ENCODE results near the gene CKS1B. TPM values are rescaled to one million over a fixed set of nuclear protein-coding genes. Genes with fewer than 3 reads are reported as not detected.

Gene CKS1B
- total and polyA plus RNA-seq, 9 of the 15 experiments (the other 6 are each of a cell fraction or from before 2014, with no cell fraction given) = 215 to 1,103 (median 460) TPM

- TF ChIP-seq NONO (IDR thresholded peaks at IDR 0.05; ENCODE audit: low read depth in 2 of 2, low read length in 1 of 2) (no peak), ARID2 (IDR thresholded peaks at IDR 0.05) (no peak), MITF (IDR thresholded peaks at IDR 0.05) (no peak), ZNF77 (CRISPR knock-in tag; IDR thresholded peaks at IDR 0.05) (no peak), ZNF57 (CRISPR knock-in tag; IDR thresholded peaks at IDR 0.05) (no peak), ZNF143 (CRISPR knock-in tag; IDR thresholded peaks at IDR 0.05) (no peak), XRCC3 (IDR thresholded peaks at IDR 0.05) (no peak), NCOA6 (IDR thresholded peaks at IDR 0.05) (no peak), ADNP (tag; IDR thresholded peaks at IDR 0.05) (no peak), RBM15 (IDR thresholded peaks at IDR 0.05; ENCODE audit: insufficient read depth, low read length) (no peak), ZNF436 (CRISPR knock-in tag; IDR thresholded peaks at IDR 0.05) (no peak), TEAD2 (tag; IDR thresholded peaks at IDR 0.05) (no peak), HLTF (IDR thresholded peaks at IDR 0.05) (no peak), THRAP3 (IDR thresholded peaks at IDR 0.05; ENCODE audit: borderline replicate concordance) (no peak), POLR2A (conservative IDR thresholded peaks at IDR 0.05) (peak; percentile 27; the same call in 1 of the 2 replicates), DEAF1 (CRISPR knock-in tag; IDR thresholded peaks at IDR 0.05) (no peak), SIN3A (IDR thresholded peaks at IDR 0.05; ENCODE audit: borderline replicate concordance in 2 of 2, control insufficient read depth in 1 of 2, low read depth in 2 of 2, low read length in 2 of 2) (no peak), NFIC (IDR thresholded peaks at IDR 0.05) (peak; percentile 94), MXI1 (IDR thresholded peaks at IDR 0.05; ENCODE audit: low read depth, low read length) (no peak), YBX1 (IDR thresholded peaks at IDR 0.05) (no peak), TSHZ1 (CRISPR knock-in tag; IDR thresholded peaks at IDR 0.05) (no peak), PHF20 (IDR thresholded peaks at IDR 0.05; ENCODE audit: partially characterized antibody) (no peak), CBX1 (IDR thresholded peaks at IDR 0.05; ENCODE audit: low read depth) (no peak), HOXB6 (CRISPR knock-in tag; IDR thresholded peaks at IDR 0.05; ENCODE audit: borderline replicate concordance) (no peak), ZFP1 (CRISPR knock-in tag; IDR thresholded peaks at IDR 0.05) (no peak), HDAC1 (IDR thresholded peaks at IDR 0.05) (no peak), NFRKB (IDR thresholded peaks at IDR 0.05; ENCODE audit: low read depth) (peak; percentile 72; the same call in 1 of the 2 replicates)
These were observed 28.8 kb downstream of the CKS1B start (continued) for GRCh38 chr1:155003227-155003765.
